Vagina (tissue), 2 donors: Measurements from ENCODE around the gene DTX4. TPM values are rescaled to one million over a fixed set of nuclear protein-coding genes. Genes with fewer than 3 reads are reported as not detected.

Source experiments
- DNase-seq, 2 donors: peaks; one replicate each; pipeline ENCODE4 v3.0.0-alpha.2; 2017; ENCODE audit errors: extremely low spot score in 2 of 2
- H3K27ac ChIP-seq: fragments of 200-600 bp; sonication (generic); one replicate; pipeline ENCODE4 v1.5.1; 2019
- H3K27me3 ChIP-seq: fragments of 200-600 bp; sonication (generic); one replicate; pipeline ENCODE4 v1.5.1; 2019
- H3K36me3 ChIP-seq, 2 donors: fragments of 200-600 bp; sonication (generic); one replicate each; pipeline ENCODE4 v1.5.1; 2017 to 2019
- H3K4me1 ChIP-seq: fragments of 200-600 bp; sonication (generic); one replicate; pipeline ENCODE4 v1.5.1; 2019
- H3K4me3 ChIP-seq, 2 donors: fragments of 200-600 bp; sonication (generic); 1 replicate in 1 of 2; 2 replicates in 1 of 2; pipeline ENCODE4 v1.5.1; 2016 to 2019
- H3K9me3 ChIP-seq: fragments of 200-600 bp; sonication (generic); one replicate; pipeline ENCODE4 v1.5.1; 2019
- POLR2A ChIP-seq, 2 donors: fragments of 450-650 bp; IDR thresholded peaks; one replicate each; pipeline ENCODE4 v1.6.1; 2017; ENCODE audit warnings: antibody characterized with exemption in 2 of 2, mild to moderate bottlenecking in 2 of 2, moderate library complexity in 2 of 2
- POLR2AphosphoS5 ChIP-seq, 2 donors: sonication (generic); formaldehyde crosslinking; IDR thresholded peaks; one replicate each; pipeline ENCODE4 v1.9.0; 2017; ENCODE audit warnings: antibody characterized with exemption in 2 of 2, mild to moderate bottlenecking in 2 of 2, low read depth in 1 of 2; ENCODE audit not compliant: insufficient read depth in 1 of 2
- intact Hi-C: fragments of 100-400 bp; cut with DNase I; formaldehyde crosslinking; loops from one replicate; pipeline ENCODE4 v1.15.1; 2023
- total RNA-seq: library from RNA; depleted of rRNA; stranded (reverse); fragments of >200 nt; gene quantifications from one replicate; pipeline ENCODE4 v1.2.3, GENCODE V29; 2016
- TF ChIP-seq, protein P1 (sequence below), 3 experiments: fragments of 450-650 bp in 2 of 3; fragments of 200-600 bp in 1 of 3; sonication (generic) in 1 of 3; IDR thresholded peaks; one replicate each; pipeline ENCODE4 v1.5.1; 2017 to 2019; ENCODE audit warnings: antibody characterized with exemption in 3 of 3, mild to moderate bottlenecking in 2 of 3, moderate library complexity in 2 of 3

The DTX4 gene
- total RNA-seq, 1 donor from 2014 or later: 8.1 TPM

DNA sequence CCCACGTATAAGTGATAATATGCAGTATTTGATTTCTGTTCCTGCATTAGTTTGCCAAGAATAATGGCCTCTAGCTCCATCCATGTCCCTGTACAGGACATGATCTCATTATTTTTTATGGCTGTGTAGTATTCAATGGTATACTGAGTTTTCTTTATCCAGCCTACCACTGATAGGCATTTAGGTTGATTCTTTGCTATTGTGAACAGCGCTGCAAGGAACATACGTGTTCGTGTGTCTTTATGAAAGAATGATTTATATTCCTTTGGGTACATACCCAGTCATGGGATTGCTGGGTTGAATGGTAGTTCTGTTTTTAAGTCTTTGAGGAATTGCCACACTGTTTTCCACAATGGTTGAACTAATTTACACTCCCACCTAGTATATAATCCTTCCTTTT is 30.7 kb upstream of the DTX4 start:
- Histone ChIP-seq H3K4me1 (peaks cover 16% of the 10 kb centered on the region), H3K27ac (no peak overlapping the region), H3K36me3 (no peaks in the 10 kb centered on the region), H3K27me3 (no peaks in the 10 kb centered on the region), H3K9me3 (no peaks in the 10 kb centered on the region), H3K4me3 (no peak overlapping the region)
- TF ChIP-seq, protein P1, sequence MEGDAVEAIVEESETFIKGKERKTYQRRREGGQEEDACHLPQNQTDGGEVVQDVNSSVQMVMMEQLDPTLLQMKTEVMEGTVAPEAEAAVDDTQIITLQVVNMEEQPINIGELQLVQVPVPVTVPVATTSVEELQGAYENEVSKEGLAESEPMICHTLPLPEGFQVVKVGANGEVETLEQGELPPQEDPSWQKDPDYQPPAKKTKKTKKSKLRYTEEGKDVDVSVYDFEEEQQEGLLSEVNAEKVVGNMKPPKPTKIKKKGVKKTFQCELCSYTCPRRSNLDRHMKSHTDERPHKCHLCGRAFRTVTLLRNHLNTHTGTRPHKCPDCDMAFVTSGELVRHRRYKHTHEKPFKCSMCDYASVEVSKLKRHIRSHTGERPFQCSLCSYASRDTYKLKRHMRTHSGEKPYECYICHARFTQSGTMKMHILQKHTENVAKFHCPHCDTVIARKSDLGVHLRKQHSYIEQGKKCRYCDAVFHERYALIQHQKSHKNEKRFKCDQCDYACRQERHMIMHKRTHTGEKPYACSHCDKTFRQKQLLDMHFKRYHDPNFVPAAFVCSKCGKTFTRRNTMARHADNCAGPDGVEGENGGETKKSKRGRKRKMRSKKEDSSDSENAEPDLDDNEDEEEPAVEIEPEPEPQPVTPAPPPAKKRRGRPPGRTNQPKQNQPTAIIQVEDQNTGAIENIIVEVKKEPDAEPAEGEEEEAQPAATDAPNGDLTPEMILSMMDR (IDR thresholded peaks at IDR 0.05): no peak
- TF ChIP-seq POLR2AphosphoS5 (IDR thresholded peaks at IDR 0.05; ENCODE audit: insufficient read depth in 1 of 2, low read depth in 1 of 2): no peak
- TF ChIP-seq POLR2A (IDR thresholded peaks at IDR 0.05): no peak
- no peak for DNase-seq
- intact Hi-C loops: loop anchor here (5.0 kb wide), 1 partner anchor 564 kb away; the partner anchor contains the start of genes LPXN and ZFP91

GRCh38 chr11:59141673-59142460 is 30.1 kb upstream of the DTX4 start:
- TF ChIP-seq, protein P1 (IDR thresholded peaks at IDR 0.05): no peak
- TF ChIP-seq POLR2AphosphoS5 (IDR thresholded peaks at IDR 0.05; ENCODE audit: insufficient read depth in 1 of 2, low read depth in 1 of 2): no peak
- DNase-seq: no peak
- Histone ChIP-seq H3K4me1 (peaks cover 16% of the 10 kb centered on the region), H3K9me3 (no peaks in the 10 kb centered on the region), H3K4me3 (peak overlapping the region; percentile 75 to 79), H3K27ac (peak overlapping the region; percentile 95), H3K36me3 (no peaks in the 10 kb centered on the region), H3K27me3 (no peaks in the 10 kb centered on the region)
- intact Hi-C loops: loop anchor here (5.0 kb wide), 1 partner anchor 565 kb away; the partner anchor contains the start of genes LPXN and ZFP91

DNA sequence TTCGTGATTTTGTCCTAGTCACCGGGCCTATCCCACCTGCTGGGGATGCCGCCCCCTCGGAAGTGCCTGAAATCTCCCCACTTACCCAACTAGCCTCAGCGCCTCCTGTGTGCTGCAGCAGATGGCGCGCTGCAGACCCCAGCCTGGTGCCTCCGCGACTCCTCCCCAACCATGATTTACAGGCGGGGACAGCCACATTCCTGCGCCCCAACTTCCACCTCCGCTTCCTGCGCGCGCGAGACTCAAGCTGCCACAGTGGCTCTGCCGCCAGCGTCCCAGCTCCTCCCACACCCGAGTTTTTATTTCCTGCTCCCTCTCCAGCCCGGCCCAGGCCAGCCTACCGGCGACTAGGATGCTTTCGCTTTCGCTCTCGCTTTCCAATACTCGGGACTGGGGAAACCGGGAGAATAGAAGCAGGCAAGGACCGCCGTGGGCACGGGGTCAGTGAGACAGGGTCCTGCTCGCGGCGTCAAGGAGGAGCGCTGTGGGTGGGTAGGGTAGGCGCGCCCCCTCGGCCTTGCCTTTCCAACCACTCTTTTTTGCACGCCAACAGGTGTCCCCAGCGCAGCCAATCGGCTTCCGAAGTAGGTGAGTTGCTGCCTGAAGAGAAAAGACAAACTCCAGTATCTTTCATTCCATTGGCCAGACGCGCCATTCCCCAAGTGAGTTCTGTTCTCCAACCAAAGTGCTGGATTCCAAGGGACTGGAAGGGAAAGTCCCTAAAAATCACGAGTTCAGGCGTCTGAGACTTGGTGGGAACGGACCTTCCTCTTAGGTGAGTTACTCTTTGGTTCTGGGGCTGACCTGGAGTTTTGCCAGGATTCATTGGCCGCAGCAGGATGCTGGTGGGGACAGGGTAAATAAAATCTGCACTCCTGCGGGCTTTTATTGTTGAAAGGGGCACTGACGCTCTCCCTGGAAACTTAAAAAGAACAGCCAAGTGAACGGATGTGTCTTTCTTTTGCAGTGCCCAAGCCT is 29.1 kb upstream of the DTX4 start, which contains the start of gene FAM111A:
Gene FAM111A (plus strand): TSS at position 327 of the 978 bp plus-strand sequence. CDS start 6,017 bp downstream, outside the sequence.
- intact Hi-C loops: loop anchor here (5.0 kb wide), 1 partner anchor 566 kb away; the partner anchor contains the start of genes LPXN and ZFP91
- no peak for DNase-seq
- Histone ChIP-seq H3K27me3 (no peaks in the 10 kb centered on the region), H3K27ac (peak within 1 kb of the TSS; percentile 95), H3K9me3 (no peaks in the 10 kb centered on the region), H3K36me3 (no peaks in the 10 kb centered on the region), H3K4me1 (peaks cover 16% of the 10 kb centered on the region), H3K4me3 (peak within 1 kb of the TSS; percentile 75 to 79)
- TF ChIP-seq, protein P1 (IDR thresholded peaks at IDR 0.05): no peak
- peak; percentile 78 to 91 for TF ChIP-seq POLR2AphosphoS5 (IDR thresholded peaks at IDR 0.05; ENCODE audit: insufficient read depth in 1 of 2, low read depth in 1 of 2)
- TF ChIP-seq POLR2A (IDR thresholded peaks at IDR 0.05): peak in 1 of 2 donors; percentile 11

- intact Hi-C loops: loop anchor here (5.0 kb wide), 1 partner anchor 567 kb away; the partner anchor contains the start of genes LPXN and ZFP91
- Histone ChIP-seq H3K36me3 (no peaks in the 10 kb centered on the region), H3K4me1 (peaks cover 16% of the 10 kb centered on the region), H3K9me3 (no peaks in the 10 kb centered on the region), H3K27me3 (no peaks in the 10 kb centered on the region), H3K4me3 (peak overlapping the region; percentile 75 to 79), H3K27ac (peak overlapping the region; percentile 95)
- TF ChIP-seq POLR2AphosphoS5 (IDR thresholded peaks at IDR 0.05; ENCODE audit: insufficient read depth in 1 of 2, low read depth in 1 of 2) (no peak), POLR2A (IDR thresholded peaks at IDR 0.05) (no peak)
- TF ChIP-seq, protein P1 (IDR thresholded peaks at IDR 0.05): no peak
- no peak for DNase-seq
Observed at GRCh38 chr11:59144096-59144495, 27.8 kb upstream of the DTX4 start.
